GM12878 (cell line): ENCODE results near the gene SKA3. TPM values are rescaled to one million over a fixed set of nuclear protein-coding genes. Genes with fewer than 3 reads are reported as not detected.

Experiments
- ATAC-seq: fragments of 200-7000 bp; cut with Tn5 transposase; 3 replicates; pipeline ENCODE4 v1.9.1; 2020; ENCODE audit warnings: mild to moderate bottlenecking, moderate library complexity
- BruUV-seq: library from RNA; stranded (reverse); fragments of 400-500 nt; replicated peaks from 2 replicates; lab custom pipeline; 2021; lab: Mats Ljungman, UMichigan
- CTCF ChIA-PET: fragments of 300-600 bp; sonication (Branson Sonifier 250); formaldehyde crosslinking; extraction: SDS; loops from one replicate; lab custom pipeline; 2021; ENCODE audit warnings: inconsistent platforms; lab: Yijun Ruan, JAX
- POLR2A ChIA-PET: fragments of 350-600 bp; formaldehyde crosslinking; extraction: SDS; loops from one replicate; lab custom pipeline; 2021; ENCODE audit warnings: inconsistent platforms; lab: Charles Lee
- RAD21 ChIA-PET: fragments of 300-600 bp; sonication (Branson Sonifier 250); formaldehyde crosslinking; loops from one replicate; lab custom pipeline; 2023; ENCODE audit warnings: antibody characterized with exemption; ENCODE audit not compliant: unreplicated experiment; lab: Charles Lee
- SMC1A ChIA-PET: fragments of 300-600 bp; sonication (Branson Sonifier 250); formaldehyde crosslinking; loops from one replicate; lab custom pipeline; 2023; ENCODE audit not compliant: unreplicated experiment, uncharacterized antibody; lab: Charles Lee
- DNase-seq: peaks from one replicate; pipeline ENCODE4 v3.0.0-alpha.2; 2011; ENCODE audit warnings: low read depth, low spot score
- FAIRE-seq: peaks from 3 replicates; lab custom pipeline; 2011; peaks lifted over from hg19 to GRCh38; lab: Jason Lieb, UNC
- H2AFZ ChIP-seq: 2 replicates; pipeline ENCODE4 v1.6.0; 2011; ENCODE audit warnings: low read depth, low read length, control low read depth; ENCODE audit not compliant: control insufficient read depth
- H3K27ac ChIP-seq: 2 replicates; pipeline ENCODE4 v1.5.1; 2011; ENCODE audit warnings: control low read depth; ENCODE audit not compliant: control insufficient read depth, insufficient read depth
- H3K27me3 ChIP-seq, 2 experiments: replicated peaks in 1 of 2; 2 replicates each; pipeline versions ENCODE4 v1.6.0 to v1.6.1; 2011; ENCODE audit warnings: low read length in 1 of 2; ENCODE audit not compliant: control insufficient read depth in 2 of 2, insufficient read depth in 2 of 2
- H3K36me3 ChIP-seq, 2 experiments: 2 replicates each; pipeline ENCODE4 v1.5.1; 2011; ENCODE audit warnings: low read length in 1 of 2; ENCODE audit not compliant: control insufficient read depth in 2 of 2, insufficient read depth in 2 of 2
- H3K4me1 ChIP-seq: 2 replicates; pipeline ENCODE4 v1.6.1; 2011; ENCODE audit warnings: mild to moderate bottlenecking, low read length, moderate library complexity, mixed read lengths; ENCODE audit not compliant: control insufficient read depth, insufficient read depth
- H3K4me2 ChIP-seq: 2 replicates; pipeline ENCODE4 v1.6.0; 2011; ENCODE audit warnings: control low read depth; ENCODE audit not compliant: control insufficient read depth, insufficient read depth
- H3K4me3 ChIP-seq: fragments of 200-600 bp; sonication (generic); 2 replicates; pipeline ENCODE4 v1.5.1; 2016
- H3K79me2 ChIP-seq: 2 replicates; pipeline ENCODE4 v1.6.0; 2011; ENCODE audit warnings: low read length; ENCODE audit not compliant: control insufficient read depth, insufficient read depth
- H3K9ac ChIP-seq: 2 replicates; pipeline ENCODE4 v1.8.0; 2011; ENCODE audit warnings: low read length, control low read depth, mixed read lengths; ENCODE audit not compliant: control insufficient read depth, insufficient read depth
- H3K9me3 ChIP-seq: replicated peaks from 3 replicates; pipeline ENCODE4 v1.5.1; 2011; ENCODE audit warnings: mild to moderate bottlenecking, low read length; ENCODE audit not compliant: control insufficient read depth, insufficient read depth
- H4K20me1 ChIP-seq: 2 replicates; pipeline ENCODE4 v1.6.0; 2011; ENCODE audit not compliant: control insufficient read depth, insufficient read depth
- BCL11A ChIP-seq: IDR thresholded peaks from 2 replicates; pipeline ENCODE4 v1.6.1; 2011; ENCODE audit warnings: low read depth, low read length
- CTCF ChIP-seq, 3 experiments: IDR thresholded peaks in 2 of 3; conservative IDR thresholded peaks in 1 of 3; 2 replicates each; pipeline ENCODE4 v1.5.1; 2011; ENCODE audit warnings: low read depth in 3 of 3, low read length in 3 of 3, mild to moderate bottlenecking in 3 of 3, control low read depth in 2 of 3, moderate library complexity in 2 of 3, inconsistent platforms in 1 of 3, mixed read lengths in 1 of 3; ENCODE audit not compliant: control insufficient read depth in 2 of 3, insufficient read depth in 1 of 3; ENCODE audit errors: extremely low read depth in 1 of 3
- E2F8 ChIP-seq: fragments of 450-650 bp; IDR thresholded peaks from 2 replicates; pipeline ENCODE4 v1.6.1; 2018; ENCODE audit warnings: mild to moderate bottlenecking, low read depth, moderate library complexity; ENCODE audit not compliant: partially characterized antibody
- HDAC2 ChIP-seq: fragments of 200-600 bp; sonication (generic); IDR thresholded peaks from 2 replicates; pipeline ENCODE4 v1.6.1; 2017
- IRF4 ChIP-seq: IDR thresholded peaks from 2 replicates; pipeline ENCODE4 v1.6.1; 2011; ENCODE audit warnings: low read depth, low read length
- NFYA ChIP-seq: IDR thresholded peaks from 2 replicates; pipeline ENCODE4 v1.6.1; 2011; ENCODE audit warnings: low read depth, mild to moderate bottlenecking, low read length, improper control_type of control experiment, borderline replicate concordance
- NFYB ChIP-seq: IDR thresholded peaks from 2 replicates; pipeline ENCODE4 v1.6.1; 2011; ENCODE audit warnings: low read depth, mild to moderate bottlenecking, low read length, improper control_type of control experiment, moderate library complexity; ENCODE audit not compliant: insufficient read depth
- POLR2AphosphoS2 ChIP-seq: IDR thresholded peaks from 2 replicates; pipeline ENCODE4 v1.6.1; 2011; ENCODE audit warnings: low read depth, mild to moderate bottlenecking, low read length, improper control_type of control experiment, moderate library complexity
- RAD21 ChIP-seq: IDR thresholded peaks from 2 replicates; pipeline ENCODE4 v1.6.1; 2011; ENCODE audit warnings: mild to moderate bottlenecking, low read depth, low read length, moderate library complexity; ENCODE audit not compliant: insufficient read depth
- SIN3A ChIP-seq: IDR thresholded peaks from 2 replicates; pipeline ENCODE4 v1.6.1; 2012; ENCODE audit warnings: low read depth, low read length, improper control_type of control experiment
- SPI1 ChIP-seq: IDR thresholded peaks from 2 replicates; pipeline ENCODE4 v1.6.1; 2011; ENCODE audit warnings: low read depth, mild to moderate bottlenecking, low read length, moderate library complexity, borderline replicate concordance; ENCODE audit not compliant: insufficient read depth
- ZBTB4 ChIP-seq: fragments of 450-650 bp; formaldehyde crosslinking; IDR thresholded peaks from 2 replicates; pipeline ENCODE4 v1.4.0; 2022; ENCODE audit warnings: mild to moderate bottlenecking, moderate library complexity
- ZNF384 ChIP-seq: IDR thresholded peaks from 2 replicates; pipeline ENCODE4 v1.6.1; 2012; ENCODE audit warnings: low read depth, mild to moderate bottlenecking, low read length, improper control_type of control experiment, borderline replicate concordance
- WGBS: methylation state at CpG from one replicate; pipeline ENCODE4 v1.1.6; 2016; ENCODE audit warnings: low lambda C conversion rate; ENCODE audit not compliant: insufficient replicate concordance, insufficient coverage; ENCODE audit errors: missing lambda C conversion rate; 5-methylcytosine and 5-hydroxymethylcytosine counted together
- in situ Hi-C: fragments of 300-500 bp; cut with MboI; formaldehyde crosslinking; loops from 9 replicates; pipeline ENCODE4 v1.14.3; 2018; ENCODE audit warnings: mixed read lengths
- intact Hi-C: fragments of 100-400 bp; cut with micrococcal nuclease; formaldehyde crosslinking; loops from one replicate; pipeline ENCODE4 v1.14.2; 2022; ENCODE audit not compliant: unreplicated experiment
- polyA plus RNA-seq, 11 experiments: library from polyadenylated mRNA; depleted of rRNA in 4 of 11; unstranded in 6 of 11; stranded (reverse) in 5 of 11; fragments of >200 nt; fragmentation: Nextera tagmentation in 4 of 11; fragmentation: Illumina TruSeq in 1 of 11; extraction: Ambion mirVana in 4 of 11; extraction: Trizol in 1 of 11; gene quantifications; 1 replicate in 1 of 11; 2 replicates in 10 of 11; pipeline versions ENCODE4 v1.2.1 to v1.2.3, GENCODE V29; 2011 to 2016; ENCODE audit warnings: inconsistent platforms in 2 of 11, missing spikeins in 2 of 11, low read depth in 1 of 11
- total RNA-seq, 4 experiments: library from RNA; depleted of rRNA in 3 of 4; stranded (reverse); fragments of >200 nt in 3 of 4; fragmentation: Illumina TruSeq in 1 of 4; extraction: Trizol in 1 of 4; gene quantifications; 2 replicates each; pipeline versions ENCODE4 v1.2.1 to v1.2.3, GENCODE V29; 2013 to 2021
- TF ChIP-seq, protein P1 (sequence below): fragments of 450-650 bp; conservative IDR thresholded peaks from 2 replicates; pipeline ENCODE4 v1.6.1; 2017; ENCODE audit warnings: mild to moderate bottlenecking, moderate library complexity

SKA3 gene
- total and polyA plus RNA-seq, 10 of the 15 experiments (the other 5 are each of a cell fraction or from before 2014, with no cell fraction given) = 13.5 to 69.7 (median 26.3) TPM

GRCh38 chr13:21133077-21133476 lies 43.3 kb downstream of the SKA3 start:
- Histone ChIP-seq H3K4me2 (no peak overlapping the region), H3K4me1 (no peaks in the 10 kb centered on the region), H3K36me3 (no peaks in the 10 kb centered on the region), H2AFZ (no peak overlapping the region), H3K27ac (no peak overlapping the region), H3K9me3 (no peaks in the 10 kb centered on the region), H3K79me2 (no peaks in the 10 kb centered on the region), H3K4me3 (no peak overlapping the region), H3K27me3 (no peaks in the 10 kb centered on the region), H3K9ac (no peak overlapping the region), H4K20me1 (no peaks in the 10 kb centered on the region)
- ATAC-seq (no peak), FAIRE-seq (no peak), DNase-seq (no peak)
- ChIA-PET RAD21 (no interaction called here), CTCF (interaction anchor here (0.6 to 1.3 kb wide), 2 partner anchors 189 to 1924 kb away, joined by 3 to 12 read pairs; no protein-coding TSS in a partner anchor), SMC1A (interaction anchor here (0.6 to 1.6 kb wide), 2 partner anchors 190 to 1149 kb away, joined by 4 to 7 read pairs; no protein-coding TSS in a partner anchor), POLR2A (no interaction called here)
- in situ Hi-C loops (no loop called here), intact Hi-C loops (loop anchor here (2.0 kb wide), 1 partner anchor 190 kb away; no protein-coding TSS in a partner anchor)
- TF ChIP-seq POLR2AphosphoS2 (no peak), IRF4 (no peak), ZNF384 (no peak), CTCF (IDR thresholded peaks at IDR 0.05 in 2 of 3, conservative IDR thresholded peaks at IDR 0.05 in 1 of 3; ENCODE audit: control insufficient read depth in 2 of 3, extremely low read depth in 1 of 3, insufficient read depth in 1 of 3, low read depth in 3 of 3, low read length in 3 of 3) (no peak), ZBTB4 (no peak), SPI1 (no peak), SIN3A (no peak), E2F8 (no peak), RAD21 (no peak), NFYB (no peak), NFYA (no peak), HDAC2 (no peak), BCL11A (no peak)
- TF ChIP-seq, protein P1, sequence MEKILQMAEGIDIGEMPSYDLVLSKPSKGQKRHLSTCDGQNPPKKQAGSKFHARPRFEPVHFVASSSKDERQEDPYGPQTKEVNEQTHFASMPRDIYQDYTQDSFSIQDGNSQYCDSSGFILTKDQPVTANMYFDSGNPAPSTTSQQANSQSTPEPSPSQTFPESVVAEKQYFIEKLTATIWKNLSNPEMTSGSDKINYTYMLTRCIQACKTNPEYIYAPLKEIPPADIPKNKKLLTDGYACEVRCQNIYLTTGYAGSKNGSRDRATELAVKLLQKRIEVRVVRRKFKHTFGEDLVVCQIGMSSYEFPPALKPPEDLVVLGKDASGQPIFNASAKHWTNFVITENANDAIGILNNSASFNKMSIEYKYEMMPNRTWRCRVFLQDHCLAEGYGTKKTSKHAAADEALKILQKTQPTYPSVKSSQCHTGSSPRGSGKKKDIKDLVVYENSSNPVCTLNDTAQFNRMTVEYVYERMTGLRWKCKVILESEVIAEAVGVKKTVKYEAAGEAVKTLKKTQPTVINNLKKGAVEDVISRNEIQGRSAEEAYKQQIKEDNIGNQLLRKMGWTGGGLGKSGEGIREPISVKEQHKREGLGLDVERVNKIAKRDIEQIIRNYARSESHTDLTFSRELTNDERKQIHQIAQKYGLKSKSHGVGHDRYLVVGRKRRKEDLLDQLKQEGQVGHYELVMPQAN = no peak
- WGBS = 54% methylated on average over 3 of the region's 3 CpGs
- BruUV-seq = no TSS peak
